Neural cell (in vitro differentiated cells): ENCODE results near the gene FOXJ3. TPM values are rescaled to one million over a fixed set of nuclear protein-coding genes. Genes with fewer than 3 reads are reported as not detected.

Experiments used
- H2AFZ ChIP-seq: fragments of 200-600, 300-800 bp; sonication (generic), shearing (Covaris generic); 2 replicates; pipeline ENCODE4 v1.6.0; 2014; ENCODE audit warnings: low read depth, mild to moderate bottlenecking, antibody characterized with exemption, low read length, moderate library complexity
- H3F3A ChIP-seq: fragments of 200-600 bp; shearing (Covaris generic); 2 replicates; pipeline ENCODE4 v1.6.1; 2016; ENCODE audit warnings: mild to moderate bottlenecking, moderate library complexity, mixed read lengths, antibody characterized with exemption, low read length; ENCODE audit not compliant: insufficient read depth, poor library complexity, severe bottlenecking
- H3K27ac ChIP-seq: fragments of 200-600, 300-800 bp; sonication (generic), shearing (Covaris generic); 2 replicates; pipeline ENCODE4 v1.5.1; 2014; ENCODE audit warnings: mild to moderate bottlenecking, low read length, moderate library complexity
- H3K27me3 ChIP-seq: fragments of 300-800, 200-600 bp; sonication (generic), shearing (Covaris generic); 2 replicates; pipeline ENCODE4 v1.6.0; 2014; ENCODE audit warnings: mild to moderate bottlenecking, low read depth, low read length, moderate library complexity; ENCODE audit not compliant: insufficient read depth
- H3K36me3 ChIP-seq: fragments of 300-800, 200-600 bp; sonication (generic), shearing (Covaris generic); 2 replicates; pipeline ENCODE4 v1.5.1; 2014; ENCODE audit warnings: mild to moderate bottlenecking, antibody characterized with exemption, low read length, moderate library complexity; ENCODE audit not compliant: insufficient read depth
- H3K4me2 ChIP-seq: fragments of 300-800, 200-600 bp; sonication (generic), shearing (Covaris generic); 2 replicates; pipeline ENCODE4 v1.6.0; 2014; ENCODE audit warnings: mild to moderate bottlenecking, low read length
- H3K4me3 ChIP-seq: fragments of 300-800, 200-600 bp; sonication (generic), shearing (Covaris generic); 2 replicates; pipeline ENCODE4 v1.5.1; 2014; ENCODE audit warnings: mild to moderate bottlenecking, low read length, moderate library complexity
- H3K79me2 ChIP-seq: fragments of 200-600 bp; shearing (Covaris generic); replicated peaks from 2 replicates; pipeline ENCODE4 v1.6.0; 2014; ENCODE audit warnings: mild to moderate bottlenecking, low read length, moderate library complexity; ENCODE audit not compliant: insufficient read depth
- H3K9ac ChIP-seq: fragments of 300-800, 200-600 bp; sonication (generic), shearing (Covaris generic); 2 replicates; pipeline ENCODE4 v1.6.1; 2016; ENCODE audit warnings: mild to moderate bottlenecking, low read length, mixed read lengths
- H3K9me2 ChIP-seq: fragments of 200-600 bp; shearing (Covaris generic); 2 replicates; pipeline ENCODE4 v1.6.1; 2016; ENCODE audit warnings: mild to moderate bottlenecking, low read length, mixed read lengths; ENCODE audit not compliant: insufficient read depth
- H3K9me3 ChIP-seq: fragments of 200-600, 300-800 bp; sonication (generic), shearing (Covaris generic); 2 replicates; pipeline ENCODE4 v1.6.1; 2016; ENCODE audit warnings: mild to moderate bottlenecking, mixed run types, low read length, moderate library complexity, mixed read lengths
- H4K20me1 ChIP-seq: fragments of 200-600 bp; shearing (Covaris generic); 2 replicates; pipeline ENCODE4 v1.6.1; 2016; ENCODE audit warnings: mild to moderate bottlenecking, mixed run types; ENCODE audit not compliant: insufficient read depth
- CTCF ChIP-seq: fragments of 450-650 bp; IDR thresholded peaks from 2 replicates; pipeline ENCODE4 v1.5.1; 2014; ENCODE audit warnings: antibody characterized with exemption, mild to moderate bottlenecking, moderate library complexity; ENCODE audit not compliant: poor library complexity, severe bottlenecking
- EP300 ChIP-seq: fragments of 450-650 bp; conservative IDR thresholded peaks from 2 replicates; pipeline ENCODE4 v1.6.1; 2014; ENCODE audit warnings: antibody characterized with exemption, mild to moderate bottlenecking, moderate library complexity; ENCODE audit not compliant: poor library complexity, severe bottlenecking
- EZH2 ChIP-seq: fragments of 200-600, 300-800 bp; shearing (Covaris generic), sonication (generic); IDR thresholded peaks from 2 replicates; pipeline ENCODE4 v1.6.1; 2014; ENCODE audit warnings: antibody characterized with exemption, low read length, borderline replicate concordance, mild to moderate bottlenecking; ENCODE audit not compliant: insufficient read depth, poor library complexity, severe bottlenecking
- POLR2AphosphoS5 ChIP-seq: IDR thresholded peaks from 2 replicates; pipeline ENCODE4 v1.6.1; 2012
- RAD21 ChIP-seq: fragments of 450-650 bp; conservative IDR thresholded peaks from 2 replicates; pipeline ENCODE4 v1.6.1; 2014; ENCODE audit warnings: antibody characterized with exemption, mild to moderate bottlenecking, moderate library complexity
- REST ChIP-seq: IDR thresholded peaks from 2 replicates; pipeline ENCODE4 v1.6.1; 2012; ENCODE audit warnings: borderline replicate concordance
- SMC3 ChIP-seq: fragments of 450-650 bp; conservative IDR thresholded peaks from 2 replicates; pipeline ENCODE4 v1.6.1; 2014; ENCODE audit warnings: antibody characterized with exemption, mild to moderate bottlenecking, moderate library complexity; ENCODE audit not compliant: poor library complexity
- TAF1 ChIP-seq: IDR thresholded peaks from 2 replicates; pipeline ENCODE4 v1.6.1; 2012; ENCODE audit warnings: low read depth
- polyA plus RNA-seq: library from polyadenylated mRNA; depleted of rRNA; stranded (reverse); fragments of >200 nt; gene quantifications from 2 replicates; pipeline ENCODE4 v1.2.3, GENCODE V29; 2014

Gene FOXJ3
- polyA plus RNA-seq, 1 donor from 2014 or later = 36.0 TPM

GRCh38 chr1:42152907-42153600, 182.0 kb downstream of the FOXJ3 start, which contains the start of gene GUCA2B (continued):
- no peak for TF ChIP-seq CTCF

- H4K20me1 ChIP-seq = no peaks in the 10 kb centered on the region
These were observed 182.9 kb downstream of the FOXJ3 start for GRCh38 chr1:42152119-42152518.

GRCh38 chr1:42150651-42151050, 184.4 kb downstream of the FOXJ3 start:
- Histone ChIP-seq H4K20me1 (no peaks in the 10 kb centered on the region), H3K9me2 (no peaks in the 10 kb centered on the region), H3K4me2 (no peak overlapping the region), H3F3A (no peaks in the 10 kb centered on the region), H3K27ac (no peak overlapping the region), H3K36me3 (no peaks in the 10 kb centered on the region), H2AFZ (no peak overlapping the region), H3K9ac (no peak overlapping the region), H3K9me3 (no peaks in the 10 kb centered on the region), H3K4me3 (no peak overlapping the region), H3K79me2 (no peaks in the 10 kb centered on the region), H3K27me3 (no peaks in the 10 kb centered on the region)
- no peak for TF ChIP-seq REST
- no peak for TF ChIP-seq EZH2
- TF ChIP-seq SMC3 = no peak
- TF ChIP-seq CTCF = no peak
- TF ChIP-seq POLR2AphosphoS5 = no peak
- TF ChIP-seq TAF1 = no peak
- TF ChIP-seq EP300 = no peak
- TF ChIP-seq RAD21 = no peak

More at GRCh38 chr1:42152119-42152518, 182.9 kb downstream of the FOXJ3 start:
- no peaks in the 10 kb centered on the region for H3K36me3 ChIP-seq
- no peak overlapping the region for H2AFZ ChIP-seq
- H3K9me2 ChIP-seq = no peaks in the 10 kb centered on the region
- no peaks in the 10 kb centered on the region for H3K27me3 ChIP-seq
- H3K79me2 ChIP-seq = no peaks in the 10 kb centered on the region
- H3K27ac ChIP-seq = no peak overlapping the region
- H3K9me3 ChIP-seq = no peaks in the 10 kb centered on the region
- no peaks in the 10 kb centered on the region for H3F3A ChIP-seq
- no peak overlapping the region for H3K4me3 ChIP-seq
- TF ChIP-seq TAF1 = no peak
- TF ChIP-seq REST = no peak
- no peak for TF ChIP-seq SMC3
- no peak overlapping the region for H3K4me2 ChIP-seq
- H3K9ac ChIP-seq = no peak overlapping the region
